ENCODE data around the gene MKNK1.

- TF ChIP-seq PATZ1 (CRISPR knock-in tag; IDR thresholded peaks at IDR 0.05; ENCODE audit: borderline replicate concordance) (no peak), TCF4 (CRISPR knock-in tag; IDR thresholded peaks at IDR 0.05; ENCODE audit: borderline replicate concordance) (no peak)
These were observed 46.4 kb upstream of the MKNK1 start for GRCh38 chr1:46650491-46650890.
